22Rv1 (cell line): Measurements from ENCODE around the gene MMS19.

Experiments used
- CTCF ChIP-seq: fragments of 450-650 bp; IDR thresholded peaks from 2 replicates; pipeline ENCODE4 v1.5.1; 2017; ENCODE audit warnings: mild to moderate bottlenecking
- ZFX ChIP-seq: fragments of 450-650 bp; IDR thresholded peaks from 2 replicates; pipeline ENCODE4 v1.6.1; 2017; ENCODE audit warnings: antibody characterized with exemption, borderline replicate concordance

- TF ChIP-seq CTCF (no peak), ZFX (no peak)
These were observed 10.1 kb upstream of the MMS19 start for GRCh38 chr10:97508342-97508741.
